LNCaP clone FGC (cell line): ENCODE measurements around the gene PCDH9.

Source experiments
- DNase-seq: peaks from one replicate; pipeline ENCODE4 v3.0.0-alpha.2; 2011; ENCODE audit warnings: low read depth
- H3K4me3 ChIP-seq: 2 replicates; pipeline ENCODE4 v1.5.1; 2011; ENCODE audit warnings: mild to moderate bottlenecking, low read depth, low read length, control low read depth
- CTCF ChIP-seq: IDR thresholded peaks from 2 replicates; pipeline ENCODE4 v1.5.1; 2012; ENCODE audit warnings: mild to moderate bottlenecking; ENCODE audit not compliant: control insufficient read depth, insufficient read depth; ENCODE audit errors: extremely low read depth

The PCDH9 gene

GRCh38 chr13:66665991-66666390 lies 564.1 kb downstream of the PCDH9 start:
- no peak for DNase-seq
- H3K4me3 ChIP-seq: no peak overlapping the region
- TF ChIP-seq CTCF: no peak

- no peak for DNase-seq
- no peak overlapping the region for H3K4me3 ChIP-seq
- no peak for TF ChIP-seq CTCF
These were observed 566.4 kb downstream of the PCDH9 start for GRCh38 chr13:66663711-66664110.

- no peak for TF ChIP-seq CTCF
- no peak for DNase-seq
- H3K4me3 ChIP-seq: no peak overlapping the region
These were observed 566.9 kb downstream of the PCDH9 start for GRCh38 chr13:66663206-66663605.

- TF ChIP-seq CTCF: no peak
- no peak for DNase-seq
- H3K4me3 ChIP-seq: no peak overlapping the region
These were observed 568.8 kb downstream of the PCDH9 start for GRCh38 chr13:66661336-66661735.

- DNase-seq: no peak
- no peak for TF ChIP-seq CTCF
- H3K4me3 ChIP-seq: no peak overlapping the region
These were observed 569.7 kb downstream of the PCDH9 start for GRCh38 chr13:66660468-66660813.

- no peak for TF ChIP-seq CTCF
- H3K4me3 ChIP-seq: no peak overlapping the region
- no peak for DNase-seq
These were observed 570.3 kb downstream of the PCDH9 start for GRCh38 chr13:66659701-66660467.

- DNase-seq: no peak
- TF ChIP-seq CTCF: no peak
- no peak overlapping the region for H3K4me3 ChIP-seq
These were observed 570.9 kb downstream of the PCDH9 start for GRCh38 chr13:66659286-66659685.
